OCI-M1 (cell line): ENCODE results near the gene TNNC2.

ENCODE experiments used
- DNase-seq: peaks from one replicate; lab custom pipeline; 2025; lab: John Stamatoyannopoulos, UW

The TNNC2 gene

DNA sequence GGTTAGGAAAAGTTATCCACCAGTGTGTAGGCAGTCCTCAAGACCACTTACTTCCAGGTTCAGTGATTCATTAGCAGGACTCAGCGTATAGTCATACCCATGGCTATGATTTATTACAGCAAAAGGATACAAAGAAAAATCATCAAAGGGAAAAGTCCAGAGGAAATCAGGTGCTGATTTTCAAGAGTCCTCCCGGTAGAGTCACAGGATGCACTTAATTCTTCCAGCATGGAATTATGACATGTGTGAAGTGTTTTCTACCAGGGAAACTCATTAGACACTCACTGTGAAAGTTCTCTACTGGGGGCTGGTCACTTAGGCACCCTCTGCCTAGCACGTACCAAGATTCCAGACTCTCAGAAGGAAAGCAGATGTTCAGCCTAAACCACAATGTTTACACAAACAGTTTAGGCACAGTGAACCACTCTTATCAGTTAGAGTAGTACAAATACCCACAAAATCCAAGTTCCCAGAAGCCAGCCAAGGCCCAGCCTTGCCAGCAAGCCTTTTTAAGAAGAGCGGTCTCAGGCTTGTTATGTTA is 45.7 kb downstream of the TNNC2 start:
- DNase-seq, result peak; percentile 44

DNA sequence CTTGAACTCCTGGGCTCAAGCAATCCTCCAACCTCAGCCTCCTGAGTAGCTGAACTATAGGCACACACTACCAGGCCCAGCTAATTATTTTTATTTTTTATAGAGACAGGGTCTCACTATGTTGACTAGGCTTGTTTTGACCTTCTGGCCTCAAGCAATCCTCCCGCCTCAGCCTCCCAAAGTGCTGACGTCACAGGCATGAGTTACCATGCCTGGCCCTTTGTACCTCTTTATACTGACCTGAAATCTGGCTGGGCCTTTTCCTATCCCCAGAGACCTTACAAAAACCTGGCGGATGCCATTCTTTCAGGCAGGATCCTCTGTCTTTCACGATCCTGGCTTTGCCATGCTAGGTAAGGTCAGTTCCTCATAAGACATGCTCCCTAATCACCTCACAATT is 47.0 kb downstream of the TNNC2 start:
- no peak for DNase-seq

DNA sequence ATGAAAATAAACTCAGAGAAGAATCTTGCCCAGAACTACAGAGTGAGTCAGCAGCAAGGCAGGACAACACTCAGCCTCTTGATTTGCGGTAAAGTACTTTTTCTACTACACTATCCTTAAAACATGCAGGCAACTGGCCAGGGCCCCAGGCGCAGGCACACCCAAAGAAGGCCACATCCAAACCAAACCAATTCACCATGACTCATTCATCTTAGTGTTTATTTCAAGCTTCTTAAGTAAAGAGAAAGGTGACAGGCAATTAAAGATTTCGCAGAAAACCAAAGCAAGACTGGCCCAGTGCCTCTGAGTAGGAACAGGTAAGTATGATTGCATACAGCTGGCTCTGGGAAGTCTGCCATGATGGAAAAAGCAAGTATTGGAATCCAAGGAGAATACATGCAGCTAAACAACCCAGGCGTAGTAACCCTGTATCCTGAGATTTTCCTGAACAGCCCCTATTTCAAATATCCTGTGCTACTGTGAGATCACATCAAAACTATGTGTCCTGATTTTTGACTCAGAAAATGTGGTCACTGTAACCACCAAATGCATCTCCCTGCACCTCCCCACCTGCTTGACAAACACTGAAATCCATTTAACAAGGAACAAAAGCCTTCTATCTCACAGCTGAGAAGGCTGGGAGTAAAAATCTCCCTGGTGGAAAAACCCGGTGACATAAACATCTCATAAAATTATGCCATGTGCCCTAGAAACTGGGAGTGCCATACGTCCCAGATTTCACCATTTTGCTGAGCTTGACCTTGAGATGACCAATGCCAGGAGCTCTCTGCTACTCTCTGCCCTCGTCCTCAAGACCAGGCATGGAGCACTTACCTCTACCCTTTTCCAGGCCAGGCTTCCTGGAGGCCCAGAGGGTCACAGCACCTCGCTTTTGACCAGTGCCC is 47.8 kb downstream of the TNNC2 start:
- peak; percentile 70 for DNase-seq

DNA sequence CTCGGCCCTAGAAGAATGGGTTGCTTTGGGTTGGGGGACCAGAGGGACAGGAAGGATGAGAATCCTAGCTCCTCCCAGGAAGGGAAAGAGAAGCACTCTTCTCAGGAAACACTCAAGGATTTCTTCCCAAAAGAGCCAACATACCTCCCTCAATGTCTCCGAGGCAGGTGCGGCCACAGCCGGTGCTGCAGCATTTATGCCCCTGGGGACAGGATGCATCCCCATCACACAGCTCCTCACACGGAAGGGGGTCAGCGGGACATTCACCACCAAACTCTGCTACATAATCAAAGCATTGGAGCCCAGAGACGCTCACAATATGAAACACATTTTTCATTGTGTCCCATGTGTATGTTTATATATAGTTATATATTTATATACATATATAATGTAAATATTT is 50.2 kb downstream of the TNNC2 start:
- DNase-seq, result no peak

DNA sequence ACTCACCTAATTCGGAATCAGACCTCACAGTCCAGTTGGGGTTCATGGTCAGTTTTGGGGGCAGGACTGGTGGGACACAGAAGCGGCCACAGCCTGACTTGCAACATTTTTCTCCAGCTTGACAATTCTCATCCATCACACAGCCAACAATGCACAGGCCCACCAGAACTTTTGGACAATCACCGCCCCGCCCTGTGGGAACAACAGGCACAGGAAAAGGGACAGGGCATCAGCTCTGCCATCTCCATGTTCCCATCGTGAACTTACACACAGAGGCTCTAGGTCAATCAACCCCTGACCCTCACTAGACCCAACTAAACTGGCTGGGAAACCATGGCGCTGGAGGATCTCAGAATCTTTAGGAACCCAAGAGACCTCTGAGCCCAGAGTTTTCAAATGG is 51.7 kb downstream of the TNNC2 start:
- DNase-seq, result no peak

DNA sequence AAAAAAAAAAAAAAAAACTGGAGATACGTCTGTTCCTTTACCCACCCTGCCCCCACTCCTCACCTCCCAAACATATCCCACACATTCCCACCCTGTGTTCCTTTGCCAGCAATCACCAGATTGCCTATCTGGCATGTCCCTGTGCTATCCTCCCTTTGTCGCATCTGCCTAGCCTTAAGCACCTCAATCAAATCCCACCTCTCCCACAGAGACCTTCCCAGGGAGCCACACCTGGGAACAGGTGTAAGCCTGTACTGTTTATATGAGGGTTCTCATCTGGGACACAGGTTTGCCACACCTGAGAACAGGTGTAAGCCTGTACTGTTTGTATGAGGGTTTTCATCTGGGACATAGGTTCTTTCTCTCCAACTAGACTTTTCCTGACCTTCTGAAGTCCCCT is 52.2 kb downstream of the TNNC2 start:
- DNase-seq, result no peak
